HepG2 (cell line): ENCODE data around the gene PHF5A. TPM values are rescaled to one million over a fixed set of nuclear protein-coding genes. Genes with fewer than 3 reads are reported as not detected.

Experiments
- CHD2 ChIP-seq: IDR thresholded peaks from 2 replicates; pipeline ENCODE4 v1.6.1; 2011; ENCODE audit warnings: low read depth, low read length, improper control_type of control experiment
- ERF ChIP-seq: IDR thresholded peaks from 2 replicates; pipeline ENCODE4 v1.6.1; 2018; ENCODE audit warnings: missing biosample characterization, missing genetic modification reagents
- JUNB ChIP-seq: sonication (generic); formaldehyde crosslinking; IDR thresholded peaks from 2 replicates; pipeline ENCODE4 v1.8.0; 2022; ENCODE audit warnings: missing genetic modification reagents, mild to moderate bottlenecking, borderline replicate concordance
- MIER3 ChIP-seq: IDR thresholded peaks from 2 replicates; pipeline ENCODE4 v1.6.1; 2016; ENCODE audit warnings: missing compliant biosample characterization, borderline replicate concordance
- PRDM15 ChIP-seq: sonication (generic); formaldehyde crosslinking; IDR thresholded peaks from 2 replicates; pipeline ENCODE4 v1.4.0; 2020; ENCODE audit warnings: missing genetic modification reagents
- RBFOX2 ChIP-seq: fragments of 200-400 bp; formaldehyde crosslinking; IDR thresholded peaks from 2 replicates; pipeline ENCODE4 v1.6.1; 2017; ENCODE audit warnings: low read depth, mild to moderate bottlenecking, low read length
- TAF1 ChIP-seq: sonication (generic); formaldehyde crosslinking; IDR thresholded peaks from 2 replicates; pipeline ENCODE4 v1.4.0; 2020; ENCODE audit warnings: missing genetic modification reagents
- TCF12 ChIP-seq, 2 experiments: fragments of 450-650 bp in 1 of 2; sonication (generic) in 1 of 2; formaldehyde crosslinking in 1 of 2; IDR thresholded peaks; 2 replicates each; pipeline versions ENCODE4 v1.6.1 to v1.8.0; 2017 to 2022; ENCODE audit warnings: antibody characterized with exemption in 1 of 2, mild to moderate bottlenecking in 1 of 2, missing genetic modification reagents in 1 of 2, moderate library complexity in 1 of 2
- YY1 ChIP-seq: IDR thresholded peaks from 2 replicates; pipeline ENCODE4 v1.6.1; 2011; ENCODE audit warnings: low read length, low read depth, moderate library complexity, mild to moderate bottlenecking; ENCODE audit not compliant: insufficient read depth, insufficient replicate concordance
- ZBTB38 ChIP-seq: sonication (generic); formaldehyde crosslinking; IDR thresholded peaks from 2 replicates; pipeline ENCODE4 v1.5.1; 2020; ENCODE audit warnings: mild to moderate bottlenecking, missing genetic modification reagents
- ZFX ChIP-seq: sonication (generic); formaldehyde crosslinking; IDR thresholded peaks from 2 replicates; pipeline ENCODE4 v1.4.0; 2020; ENCODE audit warnings: mild to moderate bottlenecking, low read depth, missing genetic modification reagents, moderate library complexity
- ZNF17 ChIP-seq: sonication (generic); formaldehyde crosslinking; IDR thresholded peaks from 2 replicates; pipeline ENCODE4 v1.5.0; 2020; ENCODE audit warnings: mild to moderate bottlenecking, missing genetic modification reagents
- ZNF20 ChIP-seq: sonication (generic); formaldehyde crosslinking; IDR thresholded peaks from 2 replicates; pipeline ENCODE4 v1.4.0; 2020; ENCODE audit warnings: mild to moderate bottlenecking, moderate library complexity, missing genetic modification reagents
- ZNF510 ChIP-seq: sonication (generic); formaldehyde crosslinking; IDR thresholded peaks from 2 replicates; pipeline ENCODE4 v1.4.0; 2020; ENCODE audit warnings: low read depth, mild to moderate bottlenecking, missing genetic modification reagents
- ZNF782 ChIP-seq: sonication (generic); formaldehyde crosslinking; IDR thresholded peaks from 2 replicates; pipeline ENCODE4 v1.4.0; 2020; ENCODE audit warnings: missing genetic modification reagents, mild to moderate bottlenecking, borderline replicate concordance
- polyA plus RNA-seq, 8 experiments: library from polyadenylated mRNA; depleted of rRNA in 3 of 8; stranded (reverse) in 7 of 8; unstranded in 1 of 8; fragments of >200 nt; fragmentation: Illumina TruSeq in 4 of 8; extraction: Trizol in 4 of 8; gene quantifications; 2 replicates each; pipeline versions ENCODE4 v1.2.1 to v1.2.3, GENCODE V29; 2011 to 2016; ENCODE audit warnings: low read depth in 4 of 8, missing spikeins in 1 of 8, mixed read lengths in 1 of 8; ENCODE audit not compliant: insufficient read depth in 1 of 8
- total RNA-seq, 5 experiments: library from RNA; depleted of rRNA; stranded (reverse); fragments of >200 nt; fragmentation: Illumina TruSeq; extraction: Trizol; gene quantifications; 2 replicates each; pipeline ENCODE4 v1.2.3, GENCODE V29; 2016; ENCODE audit warnings: low read depth in 1 of 5
- TF ChIP-seq, protein P1 (sequence below): sonication (generic); formaldehyde crosslinking; IDR thresholded peaks from 2 replicates; pipeline ENCODE4 v1.4.0; 2020; ENCODE audit warnings: low read depth, missing genetic modification reagents
- TF ChIP-seq, protein P2 (sequence below): sonication (generic); formaldehyde crosslinking; IDR thresholded peaks from 2 replicates; pipeline ENCODE4 v1.5.0; 2020; ENCODE audit warnings: mild to moderate bottlenecking, missing genetic modification reagents
- TF ChIP-seq, protein P3 (sequence below): sonication (generic); formaldehyde crosslinking; IDR thresholded peaks from 2 replicates; pipeline ENCODE4 v1.9.0; 2021; ENCODE audit warnings: missing genetic modification reagents, borderline replicate concordance

PHF5A gene
- total and polyA plus RNA-seq, 2 of the 13 experiments (the other 11 are each of a cell fraction or from before 2014, with no cell fraction given): 56.6 to 105 TPM

- TF ChIP-seq ERF (CRISPR knock-in tag) (no peak; the same call in 1 of the 2 replicates), RBFOX2 (peak; percentile 81), ZNF782 (CRISPR knock-in tag) (no peak), MIER3 (CRISPR knock-in tag) (peak; percentile 2; the same call in 1 of the 2 replicates), PRDM15 (CRISPR knock-in tag) (no peak), YY1 (no peak), ZNF20 (CRISPR knock-in tag) (no peak), ZNF17 (no peak), TCF12 (IDR thresholded peaks at IDR 0.05) (no peak), TCF12 (CRISPR knock-in tag; IDR thresholded peaks at IDR 0.05) (no peak), JUNB (CRISPR knock-in tag) (no peak), ZFX (CRISPR knock-in tag) (peak; percentile 81), TAF1 (CRISPR knock-in tag) (no peak), CHD2 (no peak), ZNF510 (CRISPR knock-in tag) (no peak), ZBTB38 (CRISPR knock-in tag) (no peak)
- TF ChIP-seq, protein P1, sequence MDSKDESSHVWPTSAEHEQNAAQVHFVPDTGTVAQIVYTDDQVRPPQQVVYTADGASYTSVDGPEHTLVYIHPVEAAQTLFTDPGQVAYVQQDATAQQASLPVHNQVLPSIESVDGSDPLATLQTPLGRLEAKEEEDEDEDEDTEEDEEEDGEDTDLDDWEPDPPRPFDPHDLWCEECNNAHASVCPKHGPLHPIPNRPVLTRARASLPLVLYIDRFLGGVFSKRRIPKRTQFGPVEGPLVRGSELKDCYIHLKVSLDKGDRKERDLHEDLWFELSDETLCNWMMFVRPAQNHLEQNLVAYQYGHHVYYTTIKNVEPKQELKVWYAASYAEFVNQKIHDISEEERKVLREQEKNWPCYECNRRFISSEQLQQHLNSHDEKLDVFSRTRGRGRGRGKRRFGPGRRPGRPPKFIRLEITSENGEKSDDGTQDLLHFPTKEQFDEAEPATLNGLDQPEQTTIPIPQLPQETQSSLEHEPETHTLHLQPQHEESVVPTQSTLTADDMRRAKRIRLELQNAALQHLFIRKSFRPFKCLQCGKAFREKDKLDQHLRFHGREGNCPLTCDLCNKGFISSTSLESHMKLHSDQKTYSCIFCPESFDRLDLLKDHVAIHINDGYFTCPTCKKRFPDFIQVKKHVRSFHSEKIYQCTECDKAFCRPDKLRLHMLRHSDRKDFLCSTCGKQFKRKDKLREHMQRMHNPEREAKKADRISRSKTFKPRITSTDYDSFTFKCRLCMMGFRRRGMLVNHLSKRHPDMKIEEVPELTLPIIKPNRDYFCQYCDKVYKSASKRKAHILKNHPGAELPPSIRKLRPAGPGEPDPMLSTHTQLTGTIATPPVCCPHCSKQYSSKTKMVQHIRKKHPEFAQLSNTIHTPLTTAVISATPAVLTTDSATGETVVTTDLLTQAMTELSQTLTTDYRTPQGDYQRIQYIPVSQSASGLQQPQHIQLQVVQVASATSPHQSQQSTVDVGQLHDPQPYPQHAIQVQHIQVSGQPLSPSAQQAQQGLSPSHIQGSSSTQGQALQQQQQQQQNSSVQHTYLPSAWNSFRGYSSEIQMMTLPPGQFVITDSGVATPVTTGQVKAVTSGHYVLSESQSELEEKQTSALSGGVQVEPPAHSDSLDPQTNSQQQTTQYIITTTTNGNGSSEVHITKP (CRISPR knock-in tag): no peak
- TF ChIP-seq, protein P2, sequence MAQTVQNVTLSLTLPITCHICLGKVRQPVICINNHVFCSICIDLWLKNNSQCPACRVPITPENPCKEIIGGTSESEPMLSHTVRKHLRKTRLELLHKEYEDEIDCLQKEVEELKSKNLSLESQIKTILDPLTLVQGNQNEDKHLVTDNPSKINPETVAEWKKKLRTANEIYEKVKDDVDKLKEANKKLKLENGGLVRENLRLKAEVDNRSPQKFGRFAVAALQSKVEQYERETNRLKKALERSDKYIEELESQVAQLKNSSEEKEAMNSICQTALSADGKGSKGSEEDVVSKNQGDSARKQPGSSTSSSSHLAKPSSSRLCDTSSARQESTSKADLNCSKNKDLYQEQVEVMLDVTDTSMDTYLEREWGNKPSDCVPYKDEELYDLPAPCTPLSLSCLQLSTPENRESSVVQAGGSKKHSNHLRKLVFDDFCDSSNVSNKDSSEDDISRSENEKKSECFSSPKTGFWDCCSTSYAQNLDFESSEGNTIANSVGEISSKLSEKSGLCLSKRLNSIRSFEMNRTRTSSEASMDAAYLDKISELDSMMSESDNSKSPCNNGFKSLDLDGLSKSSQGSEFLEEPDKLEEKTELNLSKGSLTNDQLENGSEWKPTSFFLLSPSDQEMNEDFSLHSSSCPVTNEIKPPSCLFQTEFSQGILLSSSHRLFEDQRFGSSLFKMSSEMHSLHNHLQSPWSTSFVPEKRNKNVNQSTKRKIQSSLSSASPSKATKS (CRISPR knock-in tag): no peak
- TF ChIP-seq, protein P3, sequence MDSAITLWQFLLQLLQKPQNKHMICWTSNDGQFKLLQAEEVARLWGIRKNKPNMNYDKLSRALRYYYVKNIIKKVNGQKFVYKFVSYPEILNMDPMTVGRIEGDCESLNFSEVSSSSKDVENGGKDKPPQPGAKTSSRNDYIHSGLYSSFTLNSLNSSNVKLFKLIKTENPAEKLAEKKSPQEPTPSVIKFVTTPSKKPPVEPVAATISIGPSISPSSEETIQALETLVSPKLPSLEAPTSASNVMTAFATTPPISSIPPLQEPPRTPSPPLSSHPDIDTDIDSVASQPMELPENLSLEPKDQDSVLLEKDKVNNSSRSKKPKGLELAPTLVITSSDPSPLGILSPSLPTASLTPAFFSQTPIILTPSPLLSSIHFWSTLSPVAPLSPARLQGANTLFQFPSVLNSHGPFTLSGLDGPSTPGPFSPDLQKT (CRISPR knock-in tag): no peak
Observed at GRCh38 chr22:41469218-41469851, 843 bp upstream of the PHF5A start (continued).
